Epithelial cell of esophagus (primary cell): ENCODE data around the gene CFAP58.
A peak's percentile ranks its signal among the peaks of the same experiment; 100 is the strongest.

Source experiments
- DNase-seq: peaks from one replicate; pipeline ENCODE4 v3.0.0; 2010; ENCODE audit warnings: low read depth
- H3K4me3 ChIP-seq: 2 replicates; pipeline ENCODE4 v1.5.1; 2011; ENCODE audit warnings: mild to moderate bottlenecking, low read length, control low read depth
- TF ChIP-seq, protein P1 (sequence below): IDR thresholded peaks from 2 replicates; pipeline ENCODE4 v1.5.1; 2011; ENCODE audit warnings: low read depth, mild to moderate bottlenecking, low read length, control low read depth, inconsistent platforms; ENCODE audit not compliant: insufficient read depth; ENCODE audit errors: missing control alignments

The CFAP58 gene

DNA sequence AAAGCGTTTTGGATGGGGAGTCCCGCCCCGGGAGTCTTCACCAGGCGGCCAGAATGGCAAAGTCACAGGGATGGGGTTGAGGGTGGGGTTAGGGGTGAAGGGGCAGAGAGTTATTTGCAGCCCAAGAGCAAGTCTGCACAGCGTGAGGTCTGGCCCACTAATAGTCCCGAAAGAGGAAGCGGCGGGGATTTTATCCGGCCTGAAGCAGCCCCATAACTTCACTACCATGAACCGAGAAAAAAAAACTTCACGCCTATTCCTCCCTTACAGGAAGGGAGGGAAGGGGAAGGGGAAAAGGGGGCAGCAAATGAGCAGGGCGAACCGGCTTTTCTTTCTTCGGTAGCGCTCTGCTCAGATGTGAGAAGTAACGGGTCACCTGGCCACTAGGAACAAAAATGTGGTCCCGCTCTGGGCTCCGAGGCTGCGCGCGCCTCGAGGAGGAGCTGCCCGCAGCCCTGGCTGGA lies 16.1 kb upstream of the CFAP58 start:
- TF ChIP-seq, protein P1, sequence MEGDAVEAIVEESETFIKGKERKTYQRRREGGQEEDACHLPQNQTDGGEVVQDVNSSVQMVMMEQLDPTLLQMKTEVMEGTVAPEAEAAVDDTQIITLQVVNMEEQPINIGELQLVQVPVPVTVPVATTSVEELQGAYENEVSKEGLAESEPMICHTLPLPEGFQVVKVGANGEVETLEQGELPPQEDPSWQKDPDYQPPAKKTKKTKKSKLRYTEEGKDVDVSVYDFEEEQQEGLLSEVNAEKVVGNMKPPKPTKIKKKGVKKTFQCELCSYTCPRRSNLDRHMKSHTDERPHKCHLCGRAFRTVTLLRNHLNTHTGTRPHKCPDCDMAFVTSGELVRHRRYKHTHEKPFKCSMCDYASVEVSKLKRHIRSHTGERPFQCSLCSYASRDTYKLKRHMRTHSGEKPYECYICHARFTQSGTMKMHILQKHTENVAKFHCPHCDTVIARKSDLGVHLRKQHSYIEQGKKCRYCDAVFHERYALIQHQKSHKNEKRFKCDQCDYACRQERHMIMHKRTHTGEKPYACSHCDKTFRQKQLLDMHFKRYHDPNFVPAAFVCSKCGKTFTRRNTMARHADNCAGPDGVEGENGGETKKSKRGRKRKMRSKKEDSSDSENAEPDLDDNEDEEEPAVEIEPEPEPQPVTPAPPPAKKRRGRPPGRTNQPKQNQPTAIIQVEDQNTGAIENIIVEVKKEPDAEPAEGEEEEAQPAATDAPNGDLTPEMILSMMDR = no peak
- H3K4me3 ChIP-seq = peak overlapping the region; percentile 93
- DNase-seq = no peak

DNA sequence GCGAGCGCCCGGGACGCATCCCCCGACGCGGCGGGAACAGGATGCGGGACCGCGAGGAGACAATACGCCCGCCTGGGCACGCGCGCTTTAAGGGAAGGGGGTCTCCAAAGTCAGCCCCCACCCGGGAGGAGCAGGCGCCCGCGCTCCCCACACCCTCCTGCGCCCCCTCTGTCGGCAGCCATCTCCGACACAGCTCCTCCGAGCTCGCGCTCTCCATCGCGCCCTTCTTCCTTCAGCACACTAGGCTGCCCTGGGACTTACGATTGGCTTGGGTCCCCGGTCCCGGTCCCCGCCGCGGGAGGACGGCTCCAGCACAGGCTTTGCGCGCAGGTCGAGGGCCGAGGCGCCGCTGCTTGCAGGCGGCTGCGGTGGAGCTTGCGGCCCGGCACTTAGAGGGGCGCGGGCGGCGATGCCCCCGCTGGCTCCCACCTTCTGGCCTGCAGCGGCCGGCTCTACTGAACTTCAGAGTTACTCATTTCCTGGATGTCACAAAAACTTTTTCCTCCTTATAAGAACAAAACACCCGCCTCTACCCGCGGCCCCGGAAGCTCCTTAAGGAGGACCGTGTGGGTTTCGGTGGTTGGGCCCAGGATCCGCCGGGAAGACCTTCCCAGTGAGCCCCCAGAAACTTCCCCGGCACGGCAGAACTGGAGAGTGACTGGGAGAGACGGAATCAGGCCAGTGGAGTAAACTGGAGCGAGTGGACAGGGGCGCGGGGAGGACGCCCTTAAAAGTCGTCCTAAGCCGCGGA lies 15.5 kb upstream of the CFAP58 start, which contains the start of gene ITPRIP:
Gene ITPRIP (minus strand): TSS at position 481 of the 751 bp plus-strand sequence. CDS start 22,414 bp downstream, outside the sequence.
- peak within 1 kb of the TSS; percentile 93 for H3K4me3 ChIP-seq
- TF ChIP-seq, protein P1 = no peak
- DNase-seq = peak; percentile 83

DNA sequence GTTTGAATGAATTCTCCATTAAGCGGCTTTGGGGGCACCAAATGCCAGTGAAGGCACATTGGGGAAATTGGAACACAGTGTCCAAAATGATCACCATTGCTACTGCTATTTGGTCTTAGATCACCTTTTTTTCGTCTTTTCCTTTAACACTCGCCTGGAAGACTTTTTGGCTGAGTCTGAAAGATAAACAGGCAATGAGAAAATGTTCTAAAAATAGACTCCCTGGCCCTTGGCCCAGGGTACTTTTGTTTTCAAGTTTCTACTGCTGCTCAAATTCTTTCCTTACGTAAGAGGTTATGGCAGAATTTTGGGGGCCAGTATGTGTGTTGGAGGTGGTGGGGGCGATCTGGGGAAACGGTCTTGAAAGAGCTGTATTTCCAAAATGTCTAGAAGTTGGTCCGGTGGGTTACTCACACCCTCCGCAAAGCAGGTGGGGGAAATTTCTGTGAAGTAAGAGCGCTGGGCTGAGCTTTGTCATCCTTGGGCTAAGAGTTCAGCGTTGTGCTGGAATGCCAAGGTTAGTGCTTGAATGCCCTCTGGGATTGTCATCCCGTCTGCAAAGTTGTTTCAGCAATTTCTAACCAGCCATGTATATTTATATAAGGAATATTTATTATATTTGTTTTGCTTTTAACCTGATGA lies 14.0 kb upstream of the CFAP58 start:
- DNase-seq = peak; percentile 70
- TF ChIP-seq, protein P1 = no peak
- H3K4me3 ChIP-seq = peak overlapping the region; percentile 93

GRCh38 chr10:104340111-104340526 lies 13.5 kb upstream of the CFAP58 start:
- TF ChIP-seq, protein P1 = no peak
- H3K4me3 ChIP-seq = no peak overlapping the region

GRCh38 chr10:104340641-104341040 lies 13.0 kb upstream of the CFAP58 start:
- TF ChIP-seq, protein P1 = no peak
- H3K4me3 ChIP-seq = no peak overlapping the region
- no peak for DNase-seq

More at GRCh38 chr10:104340111-104340526, 13.5 kb upstream of the CFAP58 start:
- DNase-seq = no peak

- DNase-seq = no peak
- H3K4me3 ChIP-seq = no peak overlapping the region
- TF ChIP-seq, protein P1 = no peak
Observed at GRCh38 chr10:104342941-104343411, 10.7 kb upstream of the CFAP58 start.
